Endothelial cell of umbilical vein (primary cell): ENCODE data around the gene GORASP2. TPM values are rescaled to one million over a fixed set of nuclear protein-coding genes. Genes with fewer than 3 reads are reported as not detected.

Experiments
- BruUV-seq: library from RNA; stranded (reverse); fragments of 400-500 nt; replicated peaks from 2 replicates; lab custom pipeline; 2021; lab: Mats Ljungman, UMichigan
- CTCF ChIA-PET: fragments of 300-600, 350-600 bp; sonication (Branson Sonifier 250); formaldehyde crosslinking; loops from one replicate; lab custom pipeline; 2021; ENCODE audit warnings: antibody characterized with exemption, inconsistent platforms; lab: Charles Lee
- POLR2A ChIA-PET: fragments of 300-600, 350-600 bp; sonication (Branson Sonifier 250); formaldehyde crosslinking; loops from one replicate; lab custom pipeline; 2021; ENCODE audit warnings: antibody characterized with exemption, inconsistent platforms; lab: Charles Lee
- DNase-seq: peaks from one replicate; pipeline ENCODE4 v3.0.0-alpha.2; 2011; ENCODE audit warnings: low read depth, low spot score
- FAIRE-seq: peaks from 2 replicates; lab custom pipeline; 2011; peaks lifted over from hg19 to GRCh38; lab: Jason Lieb, UNC
- H2AFZ ChIP-seq: 2 replicates; pipeline ENCODE4 v1.6.0; 2012; ENCODE audit warnings: low read depth, low read length, control low read depth, inconsistent platforms
- H3K27ac ChIP-seq: 2 replicates; pipeline ENCODE4 v1.5.1; 2011; ENCODE audit warnings: low read depth, mild to moderate bottlenecking, control low read depth, low read length, moderate library complexity; ENCODE audit not compliant: insufficient read depth
- H3K27me3 ChIP-seq, 2 experiments: 2 replicates each; pipeline versions ENCODE4 v1.6.0 to v1.6.1; 2011; ENCODE audit warnings: low read length in 2 of 2, mixed read lengths in 1 of 2; ENCODE audit not compliant: control insufficient read depth in 2 of 2, insufficient read depth in 2 of 2
- H3K36me3 ChIP-seq, 2 experiments: 2 replicates in 1 of 2; 3 replicates in 1 of 2; pipeline ENCODE4 v1.5.1; 2011; ENCODE audit warnings: low read length in 2 of 2, mild to moderate bottlenecking in 1 of 2, moderate library complexity in 1 of 2; ENCODE audit not compliant: control insufficient read depth in 2 of 2, insufficient read depth in 2 of 2; ENCODE audit errors: extremely low read depth in 1 of 2
- H3K4me1 ChIP-seq: 3 replicates; pipeline ENCODE4 v1.5.1; 2011; ENCODE audit warnings: mild to moderate bottlenecking, low read length; ENCODE audit not compliant: control insufficient read depth, insufficient read depth; ENCODE audit errors: extremely low read depth
- H3K4me2 ChIP-seq: 2 replicates; pipeline ENCODE4 v1.6.1; 2011; ENCODE audit warnings: low read length, control low read depth, mixed read lengths; ENCODE audit not compliant: insufficient read depth
- H3K4me3 ChIP-seq, 3 experiments: fragments of 200-600 bp in 1 of 3; sonication (generic), shearing (Covaris generic) in 1 of 3; replicated peaks in 1 of 3; 2 replicates each; pipeline ENCODE4 v1.5.1; 2011 to 2016; ENCODE audit warnings: control low read depth in 3 of 3, low read length in 3 of 3, mild to moderate bottlenecking in 2 of 3, inconsistent platforms in 1 of 3, low read depth in 1 of 3, moderate library complexity in 1 of 3; ENCODE audit not compliant: insufficient read depth in 1 of 3
- H3K79me2 ChIP-seq: 2 replicates; pipeline ENCODE4 v1.6.0; 2012; ENCODE audit warnings: low read length, inconsistent platforms; ENCODE audit not compliant: control insufficient read depth, insufficient read depth
- H3K9ac ChIP-seq: replicated peaks from 2 replicates; pipeline ENCODE3; 2011; ENCODE audit warnings: low read length, control low read depth; ENCODE audit not compliant: insufficient read depth; ENCODE audit errors: extremely low read depth
- H3K9me1 ChIP-seq: replicated peaks from 3 replicates; pipeline ENCODE4 v1.6.0; 2011; ENCODE audit warnings: mild to moderate bottlenecking, low read length; ENCODE audit not compliant: control insufficient read depth, insufficient read depth; ENCODE audit errors: extremely low read depth
- H3K9me3 ChIP-seq: replicated peaks from 2 replicates; pipeline ENCODE4 v1.5.1; 2012; ENCODE audit warnings: low read length, inconsistent platforms; ENCODE audit not compliant: control insufficient read depth, insufficient read depth
- H4K20me1 ChIP-seq: replicated peaks from 2 replicates; pipeline ENCODE3; 2011; ENCODE audit warnings: mild to moderate bottlenecking, low read length; ENCODE audit not compliant: control insufficient read depth, insufficient read depth; ENCODE audit errors: extremely low read depth
- CTCF ChIP-seq, 2 donors: IDR thresholded peaks; 1 replicate in 1 of 2; 2 replicates in 1 of 2; pipeline ENCODE4 v1.5.1; 2011; ENCODE audit warnings: low read length in 2 of 2, mild to moderate bottlenecking in 2 of 2, moderate library complexity in 2 of 2, control low read depth in 1 of 2, inconsistent platforms in 1 of 2, low read depth in 1 of 2; ENCODE audit not compliant: insufficient read depth in 1 of 2; ENCODE audit errors: extremely low read depth in 1 of 2
- EZH2 ChIP-seq: IDR thresholded peaks from 2 replicates; pipeline ENCODE4 v1.6.1; 2012; ENCODE audit warnings: borderline replicate concordance, low read depth, mild to moderate bottlenecking, moderate library complexity, low read length, inconsistent platforms; ENCODE audit not compliant: severe bottlenecking
- FOS ChIP-seq: IDR thresholded peaks from 2 replicates; pipeline ENCODE4 v1.6.1; 2011; ENCODE audit warnings: mild to moderate bottlenecking, low read length, moderate library complexity, borderline replicate concordance; ENCODE audit not compliant: insufficient read depth
- GATA2 ChIP-seq: IDR thresholded peaks from 2 replicates; pipeline ENCODE4 v1.7.0; 2011; ENCODE audit warnings: low read depth, mild to moderate bottlenecking, moderate library complexity, mixed read lengths, low read length; ENCODE audit not compliant: insufficient read length, insufficient read depth
- JUN ChIP-seq: IDR thresholded peaks from 2 replicates; pipeline ENCODE4 v1.6.1; 2011; ENCODE audit warnings: borderline replicate concordance, low read depth; ENCODE audit not compliant: insufficient read length, insufficient read depth
- MAX ChIP-seq: IDR thresholded peaks from 2 replicates; pipeline ENCODE4 v1.6.1; 2011; ENCODE audit not compliant: insufficient read depth, insufficient read length
- MYC ChIP-seq: IDR thresholded peaks from one replicate; pipeline ENCODE4 v1.6.1; 2011; ENCODE audit warnings: mild to moderate bottlenecking, low read depth, low read length
- POLR2A ChIP-seq: IDR thresholded peaks from 2 replicates; pipeline ENCODE4 v1.6.1; 2012; ENCODE audit warnings: low read depth, mild to moderate bottlenecking, control low read depth, low read length
- POLR2AphosphoS5 ChIP-seq: IDR thresholded peaks from 2 replicates; pipeline ENCODE4 v1.6.1; 2012; ENCODE audit warnings: low read depth, mild to moderate bottlenecking, control low read depth, low read length, moderate library complexity; ENCODE audit not compliant: insufficient read depth
- dilution Hi-C: fragments of 300-500 bp; cut with MboI; formaldehyde crosslinking; loops from one replicate; pipeline ENCODE4 v1.15.0; 2019; ENCODE audit warnings: low sequenced_read_pairs; ENCODE audit not compliant: extremely low pct_ligation_motif_present
- intact Hi-C: fragments of 100-400 bp; cut with micrococcal nuclease; formaldehyde crosslinking; loops from one replicate; pipeline ENCODE4 v1.10.0; 2022
- polyA plus RNA-seq, 4 experiments: library from polyadenylated mRNA; depleted of rRNA in 3 of 4; stranded (reverse) in 3 of 4; unstranded in 1 of 4; fragments of >200 nt; gene quantifications; 2 replicates each; pipeline versions ENCODE4 v1.2.1 to v1.2.3, GENCODE V29; 2011 to 2012; ENCODE audit warnings: missing spikeins in 1 of 4
- total RNA-seq: library from RNA; stranded (reverse); gene quantifications from 2 replicates; pipeline ENCODE4 v1.2.3, GENCODE V29; 2021

GORASP2 gene
- total and polyA plus RNA-seq, 2 donors (not counting 3 experiments of a cell fraction or from before 2014, with no cell fraction given), result 104 to 245 TPM

DNA sequence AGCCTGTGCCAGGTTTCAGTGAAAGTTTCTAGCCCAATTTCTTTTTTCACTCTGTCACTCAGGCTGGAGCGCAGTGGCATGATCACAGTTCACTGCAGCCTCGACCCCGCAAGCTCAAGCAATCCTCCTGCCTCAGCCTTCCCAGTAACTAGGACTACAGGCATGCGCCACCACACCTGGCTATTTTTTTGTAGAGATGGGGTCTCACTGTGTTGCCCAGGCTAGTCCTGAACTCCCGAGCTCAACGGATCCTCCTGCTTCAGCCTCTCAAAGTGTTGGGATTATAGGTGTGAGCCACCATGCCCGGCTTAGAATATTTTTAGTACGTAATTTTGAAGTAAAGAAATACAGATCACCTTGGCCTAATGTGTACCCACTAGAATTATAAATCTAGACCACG, 87.1 kb downstream of the GORASP2 start:
- CTCF ChIA-PET, result no interaction called here
- dilution Hi-C loops, result no loop called here

More for the DNA sequence above, 87.1 kb downstream of the GORASP2 start:
- Histone ChIP-seq H3K4me1 (no peaks in the 10 kb centered on the region), H3K79me2 (no peaks in the 10 kb centered on the region), H2AFZ (no peak overlapping the region), H3K9me1 (no peaks in the 10 kb centered on the region), H3K9ac (no peak overlapping the region), H3K27ac (no peak overlapping the region), H3K4me2 (no peak overlapping the region), H3K27me3 (no peaks in the 10 kb centered on the region), H3K9me3 (no peaks in the 10 kb centered on the region), H4K20me1 (no peaks in the 10 kb centered on the region), H3K36me3 (peaks cover 2% of the 10 kb centered on the region in 2 experiments), H3K4me3 (no peak overlapping the region)
- DNase-seq (no peak), FAIRE-seq (no peak)
- no TSS peak for BruUV-seq
- POLR2A ChIA-PET, result no interaction called here
- intact Hi-C loops, result no loop called here
- TF ChIP-seq EZH2 (no peak), MAX (no peak), GATA2 (no peak), CTCF (IDR thresholded peaks at IDR 0.05; ENCODE audit: extremely low read depth in 1 of 2, insufficient read depth in 1 of 2, low read depth in 1 of 2, low read length in 2 of 2) (no peak), JUN (no peak), MYC (no peak), POLR2A (no peak), FOS (no peak), POLR2AphosphoS5 (no peak)

Other genes with a start within 250 kb of the GORASP2 start
- not detected in 2 replicates for gene SP5, start 213.9 kb upstream of the GORASP2 start, total RNA-seq
- gene SP5, start 213.9 kb upstream of the GORASP2 start, polyA plus RNA-seq, result not detected in 2 replicates
- gene ERICH2, start 158.9 kb upstream of the GORASP2 start, total RNA-seq, result not detected in 2 replicates
- not detected in 2 replicates for gene ERICH2, start 158.9 kb upstream of the GORASP2 start, polyA plus RNA-seq
- gene GAD1, start 112.4 kb upstream of the GORASP2 start, total RNA-seq, result 0.60 TPM in 1 of 2 replicates, not detected in the other
- gene GAD1, start 112.4 kb upstream of the GORASP2 start, polyA plus RNA-seq, result 0.62 and 0.64 TPM in 2 replicates
- 53.7 and 62.7 TPM in 2 replicates for gene TLK1, start 231.6 kb downstream of the GORASP2 start, total RNA-seq
- 4.1 and 5.8 TPM in 2 replicates for gene TLK1, start 231.6 kb downstream of the GORASP2 start, polyA plus RNA-seq